22Rv1 (cell line): ENCODE results near the gene RBM20.
"Not testable (repeated sequence)": the region's sequence is repeated elsewhere in the genome, so short reads cannot be mapped to it uniquely, and the experiment has no call there.

Experiments
- H3K27ac ChIP-seq: fragments of 450-650 bp; 2 replicates; pipeline ENCODE4 v1.5.1; 2017
- CTCF ChIP-seq: fragments of 450-650 bp; IDR thresholded peaks from 2 replicates; pipeline ENCODE4 v1.5.1; 2017; ENCODE audit warnings: mild to moderate bottlenecking
- ZFX ChIP-seq: fragments of 450-650 bp; IDR thresholded peaks from 2 replicates; pipeline ENCODE4 v1.6.1; 2017; ENCODE audit warnings: antibody characterized with exemption, borderline replicate concordance

The RBM20 gene

GRCh38 chr10:110617425-110618229 is 26.5 kb upstream of the RBM20 start:
- H3K27ac ChIP-seq, result no peak overlapping the region

GRCh38 chr10:110618230-110618610 is 25.9 kb upstream of the RBM20 start:
- no peak for TF ChIP-seq ZFX
- TF ChIP-seq CTCF, result no peak
- H3K27ac ChIP-seq, result no peak overlapping the region

More at GRCh38 chr10:110617425-110618229, 26.5 kb upstream of the RBM20 start:
- no peak for TF ChIP-seq ZFX

DNA sequence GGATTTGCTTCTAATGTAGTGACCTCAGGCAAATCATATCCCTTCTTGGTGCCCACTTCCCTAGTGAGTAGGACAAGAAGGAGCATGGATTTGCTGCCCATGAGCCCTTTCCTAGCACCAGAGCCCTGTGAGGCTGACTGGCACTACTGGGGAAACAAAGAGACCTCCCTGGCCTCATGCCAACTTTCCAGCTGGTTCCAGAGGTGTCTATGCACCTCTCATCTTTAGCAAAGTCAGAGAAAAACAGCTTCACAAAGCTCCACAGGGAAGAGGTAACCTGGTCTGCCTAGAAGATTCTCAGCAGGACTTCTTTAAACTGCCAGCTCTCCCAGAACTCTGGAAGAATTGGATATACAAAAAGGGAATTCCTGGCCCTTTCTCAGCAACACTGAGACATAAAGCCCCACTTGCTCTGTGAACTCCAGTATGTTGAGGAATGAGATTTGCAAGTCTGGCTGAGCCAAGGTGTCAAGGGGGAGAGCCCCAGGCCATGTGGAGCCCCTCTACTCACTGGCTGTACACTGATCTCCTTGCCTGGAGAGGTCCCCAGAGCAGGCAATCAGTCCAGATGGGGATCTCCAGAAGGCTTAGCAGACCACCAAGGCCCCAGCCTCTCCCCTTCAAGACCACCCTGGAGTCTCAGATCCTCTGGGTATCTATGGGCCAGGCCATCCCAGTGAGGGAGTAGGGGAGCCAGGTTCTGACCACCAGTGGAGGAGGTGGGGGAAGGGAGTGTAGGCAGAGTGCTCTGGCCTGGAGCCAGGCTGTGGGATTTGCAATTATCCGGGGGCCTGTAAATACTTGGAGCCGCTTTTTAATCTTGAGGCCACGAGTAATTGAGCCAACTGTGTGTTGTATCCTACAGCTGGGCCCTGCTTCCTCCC is 24.4 kb upstream of the RBM20 start:
- no peak overlapping the region for H3K27ac ChIP-seq
- no peak for TF ChIP-seq CTCF

DNA sequence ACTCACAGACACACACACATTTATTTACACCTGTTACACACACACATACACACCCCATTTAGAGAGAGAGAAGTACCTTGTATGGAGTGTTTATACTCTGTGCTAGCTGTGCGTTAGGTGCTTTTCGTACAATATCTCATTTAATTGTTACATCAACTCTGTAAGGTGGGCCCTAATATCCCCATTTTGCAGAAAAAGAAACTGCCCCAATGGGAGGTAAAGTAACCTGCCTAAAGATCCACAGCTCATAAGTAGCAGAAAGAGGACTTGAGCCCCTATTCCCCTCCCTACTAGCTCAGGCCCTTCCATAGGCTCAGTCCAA is 23.8 kb upstream of the RBM20 start:
- no peak overlapping the region for H3K27ac ChIP-seq
- TF ChIP-seq CTCF (no peak), ZFX (no peak)

DNA sequence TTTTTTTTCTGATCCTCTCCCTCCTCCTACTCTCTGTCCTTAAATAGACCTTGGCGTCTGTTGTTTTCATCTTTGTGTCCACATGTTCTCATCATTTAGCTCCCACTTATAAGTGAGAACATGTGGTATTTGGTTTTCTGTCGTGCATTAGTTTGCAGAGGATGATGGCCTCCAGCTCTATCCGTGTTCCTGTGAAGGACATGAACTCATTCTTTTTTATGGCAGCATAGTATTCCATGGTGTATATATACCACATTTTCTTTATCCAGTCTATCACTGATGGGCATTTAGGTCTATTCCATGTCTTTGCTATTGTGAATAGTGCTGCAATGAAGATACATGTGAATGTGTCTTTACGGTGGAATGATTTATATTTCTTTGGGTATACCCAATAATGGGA is 20.8 kb upstream of the RBM20 start:
- not testable (repeated sequence) for H3K27ac ChIP-seq

GRCh38 chr10:110625356-110625894 is 18.7 kb upstream of the RBM20 start:
- no peak overlapping the region for H3K27ac ChIP-seq
- TF ChIP-seq ZFX, result no peak
- TF ChIP-seq CTCF, result no peak

- H3K27ac ChIP-seq, result no peak overlapping the region
These were observed 17.9 kb upstream of the RBM20 start for GRCh38 chr10:110625951-110626855.

More at GRCh38 chr10:110625951-110626855, 17.9 kb upstream of the RBM20 start:
- TF ChIP-seq CTCF (no peak), ZFX (no peak)
